ENCODE data around the gene SNX20.

Gene SNX20

DNA sequence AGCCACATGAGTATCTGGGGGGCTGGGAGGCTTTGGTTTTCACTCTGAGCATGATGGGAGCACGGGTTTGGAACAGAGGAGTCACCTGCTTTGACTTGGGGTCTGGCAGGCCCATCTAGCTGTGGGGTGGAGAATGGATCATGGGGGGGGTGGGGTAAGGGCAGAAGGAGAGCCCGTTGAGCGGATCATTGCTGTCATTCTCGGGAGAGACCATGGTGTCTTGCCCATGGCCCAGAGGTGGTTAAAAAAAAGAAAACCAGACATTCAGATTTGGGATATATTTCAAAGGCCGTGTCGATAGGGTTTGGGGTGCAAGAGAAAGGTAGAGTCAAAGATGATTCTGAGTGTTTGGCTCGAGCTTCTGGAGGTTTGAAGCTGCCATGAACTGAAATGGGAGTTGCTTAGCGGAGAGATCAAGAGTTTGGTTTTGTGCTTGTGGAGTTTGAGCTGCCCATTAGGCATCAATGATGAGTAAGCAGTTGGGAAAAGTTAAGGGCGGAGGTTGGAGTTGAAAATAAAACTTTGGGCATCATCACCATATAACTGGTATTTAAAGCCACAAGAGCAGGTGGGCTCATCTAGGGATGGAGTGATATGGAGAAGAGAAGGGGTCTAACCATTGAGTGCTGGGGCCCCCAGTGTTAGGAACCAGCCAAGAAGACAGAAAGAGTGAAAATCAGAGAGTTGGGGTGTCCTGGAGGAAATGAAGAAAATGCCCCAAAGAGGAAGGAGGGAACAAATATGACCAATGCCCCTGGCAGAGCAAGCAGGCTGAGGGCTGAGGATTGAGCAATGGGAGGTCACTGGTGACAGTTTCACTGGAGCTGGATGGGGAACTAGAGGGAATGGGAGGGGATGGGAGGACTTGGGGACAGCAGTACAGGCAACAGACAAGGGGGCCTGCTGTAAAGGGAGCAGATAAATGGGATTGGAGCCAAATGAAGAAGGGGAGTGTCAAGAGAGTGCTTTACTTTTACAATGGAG is 14.2 kb upstream of the SNX20 start:
- TF ChIP-seq ZNF274 (IDR thresholded peaks at IDR 0.05; ENCODE audit: low read depth, low read length) (no peak), YY1 (IDR thresholded peaks at IDR 0.05; ENCODE audit: insufficient read depth, insufficient read length) (no peak), SUZ12 (IDR thresholded peaks at IDR 0.05; ENCODE audit: extremely low read depth, insufficient read depth, insufficient read length) (no peak)
- Histone ChIP-seq H3K36me3 (ENCODE audit: insufficient read depth, insufficient read length, low read length) (no peaks in the 10 kb centered on the region), H3K4me3 (ENCODE audit: insufficient read length, low read depth) (no peak overlapping the region), H3K4me1 (ENCODE audit: insufficient read depth, insufficient read length) (peaks cover 5% of the 10 kb centered on the region), H3K9me3 (ENCODE audit: insufficient read depth, low read length) (no peaks in the 10 kb centered on the region), H3K9ac (ENCODE audit: insufficient read length, low read depth) (no peak overlapping the region), H3K27me3 (ENCODE audit: insufficient read depth, insufficient read length) (peaks cover 44% of the 10 kb centered on the region)
- DNase-seq (ENCODE audit: low read depth, low spot score), result no peak

DNA sequence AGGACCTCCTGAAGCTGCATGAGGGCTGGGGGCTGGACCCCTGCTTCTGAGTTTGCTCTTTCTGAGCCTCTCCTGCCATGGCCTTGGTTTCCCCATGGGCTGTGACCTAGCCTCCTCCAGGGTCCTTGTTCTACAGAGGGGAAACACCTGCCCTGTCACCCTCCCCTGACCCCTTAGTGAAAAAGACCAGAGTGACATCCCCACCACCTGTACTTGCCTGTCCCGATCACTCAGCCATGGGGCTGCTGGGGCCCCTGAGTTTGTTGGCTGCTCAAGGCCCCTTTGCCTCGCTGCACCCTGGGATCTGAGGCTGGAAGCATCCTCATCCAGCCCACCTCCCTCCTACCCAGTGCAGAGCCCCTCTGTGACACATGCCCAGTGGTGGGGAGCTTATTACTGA is 13.1 kb upstream of the SNX20 start:
- Histone ChIP-seq H3K27me3 (ENCODE audit: insufficient read depth, insufficient read length) (peaks cover 44% of the 10 kb centered on the region), H3K4me1 (ENCODE audit: insufficient read depth, insufficient read length) (peaks cover 5% of the 10 kb centered on the region), H3K9me3 (ENCODE audit: insufficient read depth, low read length) (no peaks in the 10 kb centered on the region), H3K36me3 (ENCODE audit: insufficient read depth, insufficient read length, low read length) (no peaks in the 10 kb centered on the region), H3K9ac (ENCODE audit: insufficient read length, low read depth) (no peak overlapping the region), H3K4me3 (ENCODE audit: insufficient read length, low read depth) (peak overlapping the region; percentile 38)
- TF ChIP-seq YY1 (IDR thresholded peaks at IDR 0.05; ENCODE audit: insufficient read depth, insufficient read length) (no peak), SUZ12 (IDR thresholded peaks at IDR 0.05; ENCODE audit: extremely low read depth, insufficient read depth, insufficient read length) (no peak), ZNF274 (IDR thresholded peaks at IDR 0.05; ENCODE audit: low read depth, low read length) (no peak)
- DNase-seq (ENCODE audit: low read depth, low spot score), result no peak

DNA sequence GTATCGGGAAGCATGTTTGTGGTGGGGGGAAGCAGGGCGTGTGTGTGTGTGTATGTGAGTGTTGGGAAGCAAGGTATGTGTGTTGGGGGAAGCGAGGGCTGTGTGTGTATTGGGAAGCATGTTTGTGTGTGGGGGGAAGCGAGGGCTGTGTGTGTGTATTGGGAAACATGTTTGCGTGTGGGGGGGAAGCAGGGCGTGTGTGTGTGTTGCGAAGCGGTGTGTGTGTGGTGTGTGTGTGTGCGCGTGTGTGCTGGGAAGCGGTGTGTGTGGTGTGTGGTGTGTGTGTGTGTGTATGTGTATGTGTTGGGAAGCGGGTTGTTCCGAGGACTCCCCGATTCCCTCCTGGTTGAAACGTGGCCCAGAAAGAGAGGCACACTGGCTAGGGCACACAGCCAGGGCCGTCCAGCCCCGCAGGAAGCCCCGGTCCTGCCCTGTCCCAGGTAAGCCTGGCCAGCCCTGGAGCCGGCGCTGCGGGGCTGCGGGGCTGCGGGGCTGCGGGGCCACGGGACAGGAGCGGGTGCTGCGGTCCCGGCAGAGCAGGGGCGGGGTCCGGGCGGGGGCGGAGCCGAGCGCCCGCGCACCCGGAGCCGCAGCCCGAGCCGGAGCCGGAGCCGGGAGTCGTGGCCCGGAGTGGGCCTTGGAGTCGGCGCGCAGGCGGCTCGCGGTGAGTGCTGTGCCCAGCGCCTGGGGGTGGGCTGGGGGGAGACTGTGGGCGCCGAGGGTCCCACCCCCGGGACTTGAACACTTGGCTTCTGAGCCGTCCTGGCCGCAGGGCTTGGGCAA is 12.1 kb upstream of the SNX20 start, which contains the start of gene NOD2:
Gene NOD2 (plus strand): TSS at position 608 of the 783 bp plus-strand sequence. CDS start 5,890 bp downstream, outside the sequence.
- H3K9ac ChIP-seq (ENCODE audit: insufficient read length, low read depth), result peak within 1 kb of the TSS; percentile 72
- H3K4me3 ChIP-seq (ENCODE audit: insufficient read length, low read depth), result peak within 1 kb of the TSS; percentile 38
- no peaks in the 10 kb centered on the region for H3K9me3 ChIP-seq (ENCODE audit: insufficient read depth, low read length)
- H3K36me3 ChIP-seq (ENCODE audit: insufficient read depth, insufficient read length, low read length), result no peaks in the 10 kb centered on the region
- peaks cover 44% of the 10 kb centered on the region for H3K27me3 ChIP-seq (ENCODE audit: insufficient read depth, insufficient read length)
- no peak for DNase-seq (ENCODE audit: low read depth, low spot score)
- peaks cover 5% of the 10 kb centered on the region for H3K4me1 ChIP-seq (ENCODE audit: insufficient read depth, insufficient read length)
- TF ChIP-seq YY1 (IDR thresholded peaks at IDR 0.05; ENCODE audit: insufficient read depth, insufficient read length), result no peak
- no peak for TF ChIP-seq SUZ12 (IDR thresholded peaks at IDR 0.05; ENCODE audit: extremely low read depth, insufficient read depth, insufficient read length)
- TF ChIP-seq ZNF274 (IDR thresholded peaks at IDR 0.05; ENCODE audit: low read depth, low read length), result no peak

- Histone ChIP-seq H3K9ac (ENCODE audit: insufficient read length, low read depth) (peak overlapping the region; percentile 72), H3K36me3 (ENCODE audit: insufficient read depth, insufficient read length, low read length) (no peaks in the 10 kb centered on the region), H3K9me3 (ENCODE audit: insufficient read depth, low read length) (no peaks in the 10 kb centered on the region), H3K27me3 (ENCODE audit: insufficient read depth, insufficient read length) (peaks cover 44% of the 10 kb centered on the region), H3K4me3 (ENCODE audit: insufficient read length, low read depth) (peak overlapping the region; percentile 32), H3K4me1 (ENCODE audit: insufficient read depth, insufficient read length) (peaks cover 3% of the 10 kb centered on the region)
- DNase-seq (ENCODE audit: low read depth, low spot score), result no peak
- TF ChIP-seq ZNF274 (IDR thresholded peaks at IDR 0.05; ENCODE audit: low read depth, low read length), result no peak
- TF ChIP-seq SUZ12 (IDR thresholded peaks at IDR 0.05; ENCODE audit: extremely low read depth, insufficient read depth, insufficient read length), result no peak
- no peak for TF ChIP-seq YY1 (IDR thresholded peaks at IDR 0.05; ENCODE audit: insufficient read depth, insufficient read length)
Measured at GRCh38 chr16:50692644-50692998, 11.5 kb upstream of the SNX20 start.

GRCh38 chr16:50690177-50690576 is 9.1 kb upstream of the SNX20 start:
- H3K4me3 ChIP-seq (ENCODE audit: insufficient read length, low read depth), result no peak overlapping the region
- H3K9ac ChIP-seq (ENCODE audit: insufficient read length, low read depth), result no peak overlapping the region
- no peaks in the 10 kb centered on the region for H3K36me3 ChIP-seq (ENCODE audit: insufficient read depth, insufficient read length, low read length)
- TF ChIP-seq YY1 (IDR thresholded peaks at IDR 0.05; ENCODE audit: insufficient read depth, insufficient read length) (no peak), ZNF274 (IDR thresholded peaks at IDR 0.05; ENCODE audit: low read depth, low read length) (no peak), SUZ12 (IDR thresholded peaks at IDR 0.05; ENCODE audit: extremely low read depth, insufficient read depth, insufficient read length) (no peak)
- peaks cover 37% of the 10 kb centered on the region for H3K27me3 ChIP-seq (ENCODE audit: insufficient read depth, insufficient read length)
- H3K9me3 ChIP-seq (ENCODE audit: insufficient read depth, low read length), result no peaks in the 10 kb centered on the region
- no peak for DNase-seq (ENCODE audit: low read depth, low spot score)
- peaks cover 3% of the 10 kb centered on the region for H3K4me1 ChIP-seq (ENCODE audit: insufficient read depth, insufficient read length)

DNA sequence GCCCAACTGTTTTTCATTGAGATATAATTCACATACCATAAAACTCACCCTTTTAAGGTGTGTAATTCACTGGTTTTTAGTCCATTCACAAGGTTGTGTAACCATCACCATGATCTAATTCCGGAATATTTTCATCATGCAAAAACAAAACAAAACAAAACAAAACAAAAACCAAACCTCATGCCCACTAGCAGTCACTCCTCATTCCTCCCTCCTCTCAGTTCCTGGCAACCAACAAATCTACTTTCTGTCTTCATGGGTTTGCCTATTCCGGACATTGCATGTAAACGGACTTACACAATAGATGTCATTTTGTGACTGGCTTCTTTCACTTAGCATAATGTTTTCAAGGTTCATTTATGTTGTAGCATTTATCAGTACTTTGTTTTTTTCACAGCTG is 7.8 kb upstream of the SNX20 start:
- Histone ChIP-seq H3K36me3 (ENCODE audit: insufficient read depth, insufficient read length, low read length) (no peaks in the 10 kb centered on the region), H3K9ac (ENCODE audit: insufficient read length, low read depth) (no peak overlapping the region), H3K27me3 (ENCODE audit: insufficient read depth, insufficient read length) (peaks cover 24% of the 10 kb centered on the region), H3K9me3 (ENCODE audit: insufficient read depth, low read length) (no peaks in the 10 kb centered on the region), H3K4me1 (ENCODE audit: insufficient read depth, insufficient read length) (peaks cover 3% of the 10 kb centered on the region), H3K4me3 (ENCODE audit: insufficient read length, low read depth) (no peak overlapping the region)
- TF ChIP-seq ZNF274 (IDR thresholded peaks at IDR 0.05; ENCODE audit: low read depth, low read length) (no peak), SUZ12 (IDR thresholded peaks at IDR 0.05; ENCODE audit: extremely low read depth, insufficient read depth, insufficient read length) (no peak), YY1 (IDR thresholded peaks at IDR 0.05; ENCODE audit: insufficient read depth, insufficient read length) (no peak)
- DNase-seq (ENCODE audit: low read depth, low spot score), result no peak

DNA sequence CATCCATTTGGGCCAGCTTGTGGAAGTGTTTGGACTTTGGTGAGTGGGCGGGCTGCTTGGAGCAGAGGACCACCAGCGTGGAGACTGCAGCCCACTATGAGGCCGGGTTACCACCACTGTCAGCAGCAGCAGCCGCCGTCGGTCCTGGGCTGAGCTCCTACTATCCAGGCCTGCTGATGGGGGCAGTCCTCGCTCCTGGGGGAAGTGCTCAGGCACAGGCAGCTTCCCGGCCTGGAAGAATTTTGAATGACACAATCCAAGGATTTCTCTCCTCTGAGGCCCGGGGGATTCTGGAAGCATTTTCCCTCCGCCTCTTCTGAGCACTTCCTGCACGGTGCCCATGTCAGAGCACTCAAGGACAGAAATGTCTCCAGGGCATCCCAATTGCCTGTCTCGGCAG is 7.0 kb upstream of the SNX20 start:
- Histone ChIP-seq H3K4me1 (ENCODE audit: insufficient read depth, insufficient read length) (peaks cover 2% of the 10 kb centered on the region), H3K4me3 (ENCODE audit: insufficient read length, low read depth) (no peak overlapping the region), H3K27me3 (ENCODE audit: insufficient read depth, insufficient read length) (peaks cover 17% of the 10 kb centered on the region), H3K9me3 (ENCODE audit: insufficient read depth, low read length) (no peaks in the 10 kb centered on the region), H3K9ac (ENCODE audit: insufficient read length, low read depth) (no peak overlapping the region), H3K36me3 (ENCODE audit: insufficient read depth, insufficient read length, low read length) (no peaks in the 10 kb centered on the region)
- TF ChIP-seq ZNF274 (IDR thresholded peaks at IDR 0.05; ENCODE audit: low read depth, low read length) (no peak), YY1 (IDR thresholded peaks at IDR 0.05; ENCODE audit: insufficient read depth, insufficient read length) (no peak), SUZ12 (IDR thresholded peaks at IDR 0.05; ENCODE audit: extremely low read depth, insufficient read depth, insufficient read length) (no peak)
- DNase-seq (ENCODE audit: low read depth, low spot score), result no peak
